K562 (cell line): ENCODE results near the gene BCAS3. TPM values are rescaled to one million over a fixed set of nuclear protein-coding genes. Genes with fewer than 3 reads are reported as not detected.

Experiments
- CHD4 ChIP-seq: fragments of 200-600 bp; sonication (generic); IDR thresholded peaks from 3 replicates; pipeline ENCODE4 v1.6.1; 2012; ENCODE audit warnings: low read depth, mild to moderate bottlenecking, mixed read lengths, low read length, inconsistent platforms; ENCODE audit not compliant: insufficient read depth, insufficient replicate concordance, poor library complexity, severe bottlenecking
- RBM17 ChIP-seq: fragments of 200-400 bp; formaldehyde crosslinking; IDR thresholded peaks from 2 replicates; pipeline ENCODE4 v1.6.1; 2017; ENCODE audit warnings: low read depth, mild to moderate bottlenecking, low read length, borderline replicate concordance
- RNF219 ChIP-seq: fragments of 250-450 bp; sonication (Bioruptor Pico); IDR thresholded peaks from 2 replicates; pipeline ENCODE4 v1.5.0; 2022; ENCODE audit warnings: mild to moderate bottlenecking
- polyA plus RNA-seq, 8 experiments: library from polyadenylated mRNA; depleted of rRNA in 4 of 8; stranded (reverse) in 5 of 8; unstranded in 3 of 8; fragments of >200 nt; fragmentation: Nextera tagmentation in 2 of 8; fragmentation: Illumina TruSeq in 1 of 8; extraction: Ambion mirVana in 2 of 8; extraction: Trizol in 1 of 8; gene quantifications; 2 replicates each; pipeline versions ENCODE4 v1.2.1 to v1.2.3, GENCODE V29; 2011 to 2014; ENCODE audit warnings: inconsistent platforms in 1 of 8, missing spikeins in 1 of 8
- total RNA-seq, 7 experiments: library from RNA; depleted of rRNA in 6 of 7; stranded (reverse); fragments of >200 nt in 6 of 7; fragmentation: Illumina TruSeq in 2 of 7; extraction: Trizol in 2 of 7; gene quantifications; 2 replicates each; pipeline versions ENCODE4 v1.2.1 to v1.2.3, GENCODE V29; 2011 to 2021; ENCODE audit warnings: low replicate concordance in 1 of 7
- TF ChIP-seq, protein P1 (sequence below): sonication (generic); formaldehyde crosslinking; IDR thresholded peaks from 2 replicates; pipeline ENCODE4 v1.8.1; 2023; ENCODE audit warnings: missing genetic modification reagents, mild to moderate bottlenecking, borderline replicate concordance

BCAS3 gene
- total and polyA plus RNA-seq, 9 of the 15 experiments (the other 6 are each of a cell fraction or from before 2014, with no cell fraction given), result 1.9 to 5.5 (median 3.5) TPM

DNA sequence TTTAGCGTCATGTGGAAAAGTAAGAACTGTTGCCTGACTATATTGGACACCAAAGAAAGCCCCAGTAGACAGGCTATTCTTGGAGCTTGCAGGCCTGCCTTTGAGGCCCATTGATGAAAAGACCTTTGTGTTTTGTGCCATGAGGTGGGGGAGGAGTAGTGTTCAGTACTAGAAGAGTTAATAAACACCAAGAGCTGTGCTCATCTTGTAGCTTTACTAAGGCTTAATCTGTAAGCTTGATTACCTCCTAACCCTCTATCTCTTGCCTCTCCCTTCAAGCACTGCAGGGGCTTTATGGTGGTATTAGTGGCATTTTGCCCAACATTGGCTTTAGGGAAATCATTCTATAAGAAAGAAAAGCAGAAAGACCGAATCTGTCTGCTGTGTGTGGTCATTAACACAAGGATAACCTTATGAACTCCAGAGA, 501.7 kb downstream of the BCAS3 start (continued):
- TF ChIP-seq, protein P1, sequence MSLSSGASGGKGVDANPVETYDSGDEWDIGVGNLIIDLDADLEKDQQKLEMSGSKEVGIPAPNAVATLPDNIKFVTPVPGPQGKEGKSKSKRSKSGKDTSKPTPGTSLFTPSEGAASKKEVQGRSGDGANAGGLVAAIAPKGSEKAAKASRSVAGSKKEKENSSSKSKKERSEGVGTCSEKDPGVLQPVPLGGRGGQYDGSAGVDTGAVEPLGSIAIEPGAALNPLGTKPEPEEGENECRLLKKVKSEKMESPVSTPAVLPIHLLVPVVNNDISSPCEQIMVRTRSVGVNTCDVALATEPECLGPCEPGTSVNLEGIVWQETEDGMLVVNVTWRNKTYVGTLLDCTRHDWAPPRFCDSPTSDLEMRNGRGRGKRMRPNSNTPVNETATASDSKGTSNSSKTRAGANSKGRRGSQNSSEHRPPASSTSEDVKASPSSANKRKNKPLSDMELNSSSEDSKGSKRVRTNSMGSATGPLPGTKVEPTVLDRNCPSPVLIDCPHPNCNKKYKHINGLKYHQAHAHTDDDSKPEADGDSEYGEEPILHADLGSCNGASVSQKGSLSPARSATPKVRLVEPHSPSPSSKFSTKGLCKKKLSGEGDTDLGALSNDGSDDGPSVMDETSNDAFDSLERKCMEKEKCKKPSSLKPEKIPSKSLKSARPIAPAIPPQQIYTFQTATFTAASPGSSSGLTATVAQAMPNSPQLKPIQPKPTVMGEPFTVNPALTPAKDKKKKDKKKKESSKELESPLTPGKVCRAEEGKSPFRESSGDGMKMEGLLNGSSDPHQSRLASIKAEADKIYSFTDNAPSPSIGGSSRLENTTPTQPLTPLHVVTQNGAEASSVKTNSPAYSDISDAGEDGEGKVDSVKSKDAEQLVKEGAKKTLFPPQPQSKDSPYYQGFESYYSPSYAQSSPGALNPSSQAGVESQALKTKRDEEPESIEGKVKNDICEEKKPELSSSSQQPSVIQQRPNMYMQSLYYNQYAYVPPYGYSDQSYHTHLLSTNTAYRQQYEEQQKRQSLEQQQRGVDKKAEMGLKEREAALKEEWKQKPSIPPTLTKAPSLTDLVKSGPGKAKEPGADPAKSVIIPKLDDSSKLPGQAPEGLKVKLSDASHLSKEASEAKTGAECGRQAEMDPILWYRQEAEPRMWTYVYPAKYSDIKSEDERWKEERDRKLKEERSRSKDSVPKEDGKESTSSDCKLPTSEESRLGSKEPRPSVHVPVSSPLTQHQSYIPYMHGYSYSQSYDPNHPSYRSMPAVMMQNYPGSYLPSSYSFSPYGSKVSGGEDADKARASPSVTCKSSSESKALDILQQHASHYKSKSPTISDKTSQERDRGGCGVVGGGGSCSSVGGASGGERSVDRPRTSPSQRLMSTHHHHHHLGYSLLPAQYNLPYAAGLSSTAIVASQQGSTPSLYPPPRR (CRISPR knock-in tag), result no peak
- TF ChIP-seq CHD4 (no peak), RNF219 (no peak), RBM17 (no peak)
